ENCODE data around the gene BHLHE41.

DNA sequence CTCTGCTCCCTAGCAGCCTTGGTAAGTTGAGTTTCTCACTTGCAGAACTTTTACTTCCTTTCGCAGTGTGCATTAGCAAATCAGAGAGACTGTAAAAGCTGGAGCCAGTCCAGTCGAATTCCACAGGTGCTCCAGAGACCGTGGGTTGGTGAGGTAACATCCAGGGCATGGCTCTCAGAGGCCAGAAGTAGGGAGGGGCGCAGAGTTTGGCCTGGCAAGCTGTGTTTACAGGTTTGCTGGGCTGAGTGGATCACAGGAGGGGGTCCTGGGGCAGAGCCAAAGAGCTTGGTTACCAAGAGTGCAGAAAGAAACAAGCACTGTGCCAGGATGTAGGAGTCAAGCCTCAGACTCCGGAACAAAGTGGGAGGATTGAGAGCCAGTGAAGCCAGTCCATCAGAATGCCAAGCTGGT is 10.2 kb upstream of the BHLHE41 start:
- TF ChIP-seq KAT7 (CRISPR knock-in tag; IDR thresholded peaks at IDR 0.05; ENCODE audit: borderline replicate concordance) (no peak), ZBTB21 (CRISPR knock-in tag; IDR thresholded peaks at IDR 0.05; ENCODE audit: borderline replicate concordance) (no peak), RELA (CRISPR knock-in tag; IDR thresholded peaks at IDR 0.05; ENCODE audit: borderline replicate concordance) (no peak), FOXP1 (CRISPR knock-in tag; IDR thresholded peaks at IDR 0.05; ENCODE audit: borderline replicate concordance) (no peak), ATF1 (CRISPR knock-in tag; IDR thresholded peaks at IDR 0.05) (no peak), ELF4 (CRISPR knock-in tag; IDR thresholded peaks at IDR 0.05; ENCODE audit: low read depth) (no peak), NFYB (CRISPR knock-in tag; conservative IDR thresholded peaks at IDR 0.05; ENCODE audit: low read depth) (no peak)
- TF ChIP-seq, protein P1, sequence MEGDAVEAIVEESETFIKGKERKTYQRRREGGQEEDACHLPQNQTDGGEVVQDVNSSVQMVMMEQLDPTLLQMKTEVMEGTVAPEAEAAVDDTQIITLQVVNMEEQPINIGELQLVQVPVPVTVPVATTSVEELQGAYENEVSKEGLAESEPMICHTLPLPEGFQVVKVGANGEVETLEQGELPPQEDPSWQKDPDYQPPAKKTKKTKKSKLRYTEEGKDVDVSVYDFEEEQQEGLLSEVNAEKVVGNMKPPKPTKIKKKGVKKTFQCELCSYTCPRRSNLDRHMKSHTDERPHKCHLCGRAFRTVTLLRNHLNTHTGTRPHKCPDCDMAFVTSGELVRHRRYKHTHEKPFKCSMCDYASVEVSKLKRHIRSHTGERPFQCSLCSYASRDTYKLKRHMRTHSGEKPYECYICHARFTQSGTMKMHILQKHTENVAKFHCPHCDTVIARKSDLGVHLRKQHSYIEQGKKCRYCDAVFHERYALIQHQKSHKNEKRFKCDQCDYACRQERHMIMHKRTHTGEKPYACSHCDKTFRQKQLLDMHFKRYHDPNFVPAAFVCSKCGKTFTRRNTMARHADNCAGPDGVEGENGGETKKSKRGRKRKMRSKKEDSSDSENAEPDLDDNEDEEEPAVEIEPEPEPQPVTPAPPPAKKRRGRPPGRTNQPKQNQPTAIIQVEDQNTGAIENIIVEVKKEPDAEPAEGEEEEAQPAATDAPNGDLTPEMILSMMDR (IDR thresholded peaks at IDR 0.05), result no peak
- TF ChIP-seq, protein P2, sequence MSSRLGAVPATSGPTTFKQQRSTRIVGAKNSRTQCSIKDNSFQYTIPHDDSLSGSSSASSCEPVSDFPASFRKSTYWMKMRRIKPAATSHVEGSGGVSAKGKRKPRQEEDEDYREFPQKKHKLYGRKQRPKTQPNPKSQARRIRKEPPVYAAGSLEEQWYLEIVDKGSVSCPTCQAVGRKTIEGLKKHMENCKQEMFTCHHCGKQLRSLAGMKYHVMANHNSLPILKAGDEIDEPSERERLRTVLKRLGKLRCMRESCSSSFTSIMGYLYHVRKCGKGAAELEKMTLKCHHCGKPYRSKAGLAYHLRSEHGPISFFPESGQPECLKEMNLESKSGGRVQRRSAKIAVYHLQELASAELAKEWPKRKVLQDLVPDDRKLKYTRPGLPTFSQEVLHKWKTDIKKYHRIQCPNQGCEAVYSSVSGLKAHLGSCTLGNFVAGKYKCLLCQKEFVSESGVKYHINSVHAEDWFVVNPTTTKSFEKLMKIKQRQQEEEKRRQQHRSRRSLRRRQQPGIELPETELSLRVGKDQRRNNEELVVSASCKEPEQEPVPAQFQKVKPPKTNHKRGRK (CRISPR knock-in tag; IDR thresholded peaks at IDR 0.05; ENCODE audit: borderline replicate concordance), result no peak
- TF ChIP-seq, protein P3, sequence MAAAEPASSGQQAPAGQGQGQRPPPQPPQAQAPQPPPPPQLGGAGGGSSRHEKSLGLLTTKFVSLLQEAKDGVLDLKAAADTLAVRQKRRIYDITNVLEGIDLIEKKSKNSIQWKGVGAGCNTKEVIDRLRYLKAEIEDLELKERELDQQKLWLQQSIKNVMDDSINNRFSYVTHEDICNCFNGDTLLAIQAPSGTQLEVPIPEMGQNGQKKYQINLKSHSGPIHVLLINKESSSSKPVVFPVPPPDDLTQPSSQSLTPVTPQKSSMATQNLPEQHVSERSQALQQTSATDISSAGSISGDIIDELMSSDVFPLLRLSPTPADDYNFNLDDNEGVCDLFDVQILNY (CRISPR knock-in tag; IDR thresholded peaks at IDR 0.05), result no peak
- TF ChIP-seq, protein P4, sequence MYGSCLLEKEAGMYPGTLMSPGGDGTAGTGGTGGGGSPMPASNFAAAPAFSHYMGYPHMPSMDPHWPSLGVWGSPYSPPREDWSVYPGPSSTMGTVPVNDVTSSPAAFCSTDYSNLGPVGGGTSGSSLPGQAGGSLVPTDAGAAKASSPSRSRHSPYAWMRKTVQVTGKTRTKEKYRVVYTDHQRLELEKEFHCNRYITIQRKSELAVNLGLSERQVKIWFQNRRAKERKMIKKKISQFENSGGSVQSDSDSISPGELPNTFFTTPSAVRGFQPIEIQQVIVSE (CRISPR knock-in tag; IDR thresholded peaks at IDR 0.05; ENCODE audit: borderline replicate concordance), result no peak
- TF ChIP-seq, protein P5, sequence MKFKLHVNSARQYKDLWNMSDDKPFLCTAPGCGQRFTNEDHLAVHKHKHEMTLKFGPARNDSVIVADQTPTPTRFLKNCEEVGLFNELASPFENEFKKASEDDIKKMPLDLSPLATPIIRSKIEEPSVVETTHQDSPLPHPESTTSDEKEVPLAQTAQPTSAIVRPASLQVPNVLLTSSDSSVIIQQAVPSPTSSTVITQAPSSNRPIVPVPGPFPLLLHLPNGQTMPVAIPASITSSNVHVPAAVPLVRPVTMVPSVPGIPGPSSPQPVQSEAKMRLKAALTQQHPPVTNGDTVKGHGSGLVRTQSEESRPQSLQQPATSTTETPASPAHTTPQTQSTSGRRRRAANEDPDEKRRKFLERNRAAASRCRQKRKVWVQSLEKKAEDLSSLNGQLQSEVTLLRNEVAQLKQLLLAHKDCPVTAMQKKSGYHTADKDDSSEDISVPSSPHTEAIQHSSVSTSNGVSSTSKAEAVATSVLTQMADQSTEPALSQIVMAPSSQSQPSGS (CRISPR knock-in tag; IDR thresholded peaks at IDR 0.05; ENCODE audit: borderline replicate concordance, low read depth), result no peak
- TF ChIP-seq, protein P6, sequence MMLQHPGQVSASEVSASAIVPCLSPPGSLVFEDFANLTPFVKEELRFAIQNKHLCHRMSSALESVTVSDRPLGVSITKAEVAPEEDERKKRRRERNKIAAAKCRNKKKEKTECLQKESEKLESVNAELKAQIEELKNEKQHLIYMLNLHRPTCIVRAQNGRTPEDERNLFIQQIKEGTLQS (CRISPR knock-in tag; conservative IDR thresholded peaks at IDR 0.05), result no peak

All from WTC11 (cell line).